ENCODE data around the gene ZBTB20. TPM values are rescaled to one million over a fixed set of nuclear protein-coding genes. Genes with fewer than 3 reads are reported as not detected.

ZBTB20 gene
- polyA plus RNA-seq, 4 donors, result 0.27 to 2.2 (median 1.3) TPM

GRCh38 chr3:114299941-114300624 lies 847.0 kb downstream of the ZBTB20 start:
- FAIRE-seq (no peak), DNase-seq (no peak)
- H3K9me3 ChIP-seq (ENCODE audit: control insufficient read depth in 2 of 2, insufficient read depth in 1 of 2, low read depth in 1 of 2, low read length in 1 of 2), result no peaks in the 10 kb centered on the region
- H3K36me3 ChIP-seq (ENCODE audit: control insufficient read depth in 3 of 3, insufficient read depth in 2 of 3, low read depth in 1 of 3, low read length in 3 of 3), result no peaks in the 10 kb centered on the region
- no peaks in the 10 kb centered on the region for H3K27me3 ChIP-seq (ENCODE audit: control insufficient read depth in 3 of 3, insufficient read depth in 3 of 3, low read length in 3 of 3)
- WGBS, 3 donors, result 87 to 89% (median 87%) methylated on average over 5 of the region's 5 CpGs
- no peaks in the 10 kb centered on the region for H3K4me1 ChIP-seq (ENCODE audit: control insufficient read depth in 3 of 3, insufficient read depth in 2 of 3, low read depth in 1 of 3, low read length in 2 of 3)
- H3K4me3 ChIP-seq (ENCODE audit: low read depth in 1 of 3, low read length in 3 of 3), result no peak overlapping the region
- no peak overlapping the region for H3K27ac ChIP-seq (ENCODE audit: low read depth in 1 of 3, low read length in 2 of 3)

- Histone ChIP-seq H3K4me3 (ENCODE audit: low read depth in 1 of 3, low read length in 3 of 3) (no peak overlapping the region), H3K9me3 (ENCODE audit: control insufficient read depth in 2 of 2, insufficient read depth in 1 of 2, low read depth in 1 of 2, low read length in 1 of 2) (no peaks in the 10 kb centered on the region), H3K27me3 (ENCODE audit: control insufficient read depth in 3 of 3, insufficient read depth in 3 of 3, low read length in 3 of 3) (no peaks in the 10 kb centered on the region), H3K27ac (ENCODE audit: low read depth in 1 of 3, low read length in 2 of 3) (no peak overlapping the region), H3K36me3 (ENCODE audit: control insufficient read depth in 3 of 3, insufficient read depth in 2 of 3, low read depth in 1 of 3, low read length in 3 of 3) (no peaks in the 10 kb centered on the region), H3K4me1 (ENCODE audit: control insufficient read depth in 3 of 3, insufficient read depth in 2 of 3, low read depth in 1 of 3, low read length in 2 of 3) (no peaks in the 10 kb centered on the region)
- no peak for FAIRE-seq
- DNase-seq, result no peak
- 67 to 77% (median 75%) methylated on average over 13 of the region's 13 CpGs for WGBS, 3 donors
These were observed 847.7 kb downstream of the ZBTB20 start for GRCh38 chr3:114299421-114299820.

GRCh38 chr3:114295946-114296345 lies 851.1 kb downstream of the ZBTB20 start:
- no peaks in the 10 kb centered on the region for H3K36me3 ChIP-seq (ENCODE audit: control insufficient read depth in 3 of 3, insufficient read depth in 2 of 3, low read depth in 1 of 3, low read length in 3 of 3)
- no peaks in the 10 kb centered on the region for H3K4me1 ChIP-seq (ENCODE audit: control insufficient read depth in 3 of 3, insufficient read depth in 2 of 3, low read depth in 1 of 3, low read length in 2 of 3)
- peak overlapping the region in 1 of 3 donors; percentile 25 for H3K4me3 ChIP-seq (ENCODE audit: low read depth in 1 of 3, low read length in 3 of 3)
- no peak for FAIRE-seq
- H3K9me3 ChIP-seq (ENCODE audit: control insufficient read depth in 2 of 2, insufficient read depth in 1 of 2, low read depth in 1 of 2, low read length in 1 of 2), result no peaks in the 10 kb centered on the region
- no peak for DNase-seq
- H3K27me3 ChIP-seq (ENCODE audit: control insufficient read depth in 3 of 3, insufficient read depth in 3 of 3, low read length in 3 of 3), result no peaks in the 10 kb centered on the region
- 82 to 92% (median 85%) methylated on average over 2 of the region's 2 CpGs for WGBS, 3 donors
- no peak overlapping the region for H3K27ac ChIP-seq (ENCODE audit: low read depth in 1 of 3, low read length in 2 of 3)

- no peaks in the 10 kb centered on the region for H3K36me3 ChIP-seq (ENCODE audit: control insufficient read depth in 3 of 3, insufficient read depth in 2 of 3, low read depth in 1 of 3, low read length in 3 of 3)
- 60 to 85% (median 79%) methylated on average over 6 of the region's 6 CpGs for WGBS, 3 donors
- H3K27ac ChIP-seq (ENCODE audit: low read depth in 1 of 3, low read length in 2 of 3), result no peak overlapping the region
- H3K27me3 ChIP-seq (ENCODE audit: control insufficient read depth in 3 of 3, insufficient read depth in 3 of 3, low read length in 3 of 3), result no peaks in the 10 kb centered on the region
- H3K4me1 ChIP-seq (ENCODE audit: control insufficient read depth in 3 of 3, insufficient read depth in 2 of 3, low read depth in 1 of 3, low read length in 2 of 3), result no peaks in the 10 kb centered on the region
- FAIRE-seq, result no peak
- no peak for DNase-seq
- H3K9me3 ChIP-seq (ENCODE audit: control insufficient read depth in 2 of 2, insufficient read depth in 1 of 2, low read depth in 1 of 2, low read length in 1 of 2), result no peaks in the 10 kb centered on the region
- peak overlapping the region in 1 of 3 donors; percentile 25 for H3K4me3 ChIP-seq (ENCODE audit: low read depth in 1 of 3, low read length in 3 of 3)
These were observed 852.1 kb downstream of the ZBTB20 start for GRCh38 chr3:114294940-114295480.

- H3K27ac ChIP-seq (ENCODE audit: low read depth in 1 of 3, low read length in 2 of 3), result peak within 1 kb of the TSS in 2 of 3 donors; percentile 19 to 52
- FAIRE-seq (no peak), DNase-seq (no peak)
- H3K4me1 ChIP-seq (ENCODE audit: control insufficient read depth in 3 of 3, insufficient read depth in 2 of 3, low read depth in 1 of 3, low read length in 2 of 3), result no peaks in the 10 kb centered on the region
- H3K27me3 ChIP-seq (ENCODE audit: control insufficient read depth in 3 of 3, insufficient read depth in 3 of 3, low read length in 3 of 3), result no peaks in the 10 kb centered on the region
- H3K4me3 ChIP-seq (ENCODE audit: low read depth in 1 of 3, low read length in 3 of 3), result peak within 1 kb of the TSS in 1 of 3 donors; percentile 5
- H3K9me3 ChIP-seq (ENCODE audit: control insufficient read depth in 2 of 2, insufficient read depth in 1 of 2, low read depth in 1 of 2, low read length in 1 of 2), result no peaks in the 10 kb centered on the region
- WGBS, 3 donors, result 71 to 86% (median 81%) methylated on average over 7 of the region's 7 CpGs
- no peaks in the 10 kb centered on the region for H3K36me3 ChIP-seq (ENCODE audit: control insufficient read depth in 3 of 3, insufficient read depth in 2 of 3, low read depth in 1 of 3, low read length in 3 of 3)
These were observed 853.1 kb downstream of the ZBTB20 start, which contains the start of gene TIGIT for GRCh38 chr3:114293838-114294535. TSS of gene TIGIT (plus strand) at chr3:114294028. CDS start at chr3:114294062, 34 bp downstream.

- no peak for FAIRE-seq
- 42 to 57% (median 45%) methylated on average over 23 of the region's 23 CpGs for WGBS, 3 donors
These were observed 855.9 kb downstream of the ZBTB20 start for GRCh38 chr3:114290911-114291901.

GRCh38 chr3:114286266-114286665 lies 860.8 kb downstream of the ZBTB20 start:
- no peaks in the 10 kb centered on the region for H3K9me3 ChIP-seq (ENCODE audit: control insufficient read depth in 2 of 2, insufficient read depth in 1 of 2, low read depth in 1 of 2, low read length in 1 of 2)
- H3K4me3 ChIP-seq (ENCODE audit: low read depth in 1 of 3, low read length in 3 of 3), result no peak overlapping the region
- no peaks in the 10 kb centered on the region for H3K4me1 ChIP-seq (ENCODE audit: control insufficient read depth in 3 of 3, insufficient read depth in 2 of 3, low read depth in 1 of 3, low read length in 2 of 3)
- H3K36me3 ChIP-seq (ENCODE audit: control insufficient read depth in 3 of 3, insufficient read depth in 2 of 3, low read depth in 1 of 3, low read length in 3 of 3), result no peaks in the 10 kb centered on the region
- no peaks in the 10 kb centered on the region for H3K27me3 ChIP-seq (ENCODE audit: control insufficient read depth in 3 of 3, insufficient read depth in 3 of 3, low read length in 3 of 3)
- H3K27ac ChIP-seq (ENCODE audit: low read depth in 1 of 3, low read length in 2 of 3), result peak overlapping the region in 1 of 3 donors; percentile 67
- no peak for FAIRE-seq
- WGBS, 3 donors, result 72 to 77% (median 74%) methylated on average over 2 of the region's 2 CpGs
- no peak for DNase-seq

More at GRCh38 chr3:114290911-114291901, 855.9 kb downstream of the ZBTB20 start:
- Histone ChIP-seq H3K4me1 (ENCODE audit: control insufficient read depth in 3 of 3, insufficient read depth in 2 of 3, low read depth in 1 of 3, low read length in 2 of 3) (no peaks in the 10 kb centered on the region), H3K27ac (ENCODE audit: low read depth in 1 of 3, low read length in 2 of 3) (peak overlapping the region in 2 of 3 donors; percentile 49 to 64), H3K36me3 (ENCODE audit: control insufficient read depth in 3 of 3, insufficient read depth in 2 of 3, low read depth in 1 of 3, low read length in 3 of 3) (no peaks in the 10 kb centered on the region), H3K27me3 (ENCODE audit: control insufficient read depth in 3 of 3, insufficient read depth in 3 of 3, low read length in 3 of 3) (no peaks in the 10 kb centered on the region), H3K9me3 (ENCODE audit: control insufficient read depth in 2 of 2, insufficient read depth in 1 of 2, low read depth in 1 of 2, low read length in 1 of 2) (no peaks in the 10 kb centered on the region), H3K4me3 (ENCODE audit: low read depth in 1 of 3, low read length in 3 of 3) (no peak overlapping the region)
- DNase-seq, result peak; percentile 52 to 63
